ENCODE results near the gene IL12RB1.

The IL12RB1 gene

DNA sequence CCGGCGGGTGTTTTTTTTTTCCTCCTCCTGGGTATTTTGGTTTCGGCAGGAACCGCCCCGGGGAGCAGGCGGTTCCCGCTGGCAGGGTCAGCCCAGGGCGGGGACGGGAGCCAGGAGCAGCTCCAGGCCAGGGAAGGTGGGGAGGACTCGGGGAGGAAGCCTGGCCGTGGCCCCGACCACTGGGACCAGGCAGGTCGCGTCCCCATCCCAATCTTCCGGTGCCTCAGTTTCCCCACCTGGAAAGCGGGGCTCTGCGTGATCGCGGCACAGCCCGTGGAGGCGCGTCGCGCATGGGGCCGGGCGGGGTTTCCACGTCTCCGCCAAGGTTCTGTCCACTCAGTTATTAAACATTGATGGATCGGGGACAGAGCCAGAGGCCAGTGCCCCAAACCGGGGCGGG lies 34.8 kb downstream of the IL12RB1 start:
- Histone ChIP-seq H3K36me3 (ENCODE audit: insufficient read depth) (no peaks in the 10 kb centered on the region), H3K79me2 (ENCODE audit: insufficient read depth, low read depth) (no peaks in the 10 kb centered on the region), H3K9ac (no peak overlapping the region), H4K20me1 (ENCODE audit: insufficient read depth) (no peaks in the 10 kb centered on the region), H3K27me3 (ENCODE audit: insufficient read depth, low read depth) (no peaks in the 10 kb centered on the region), H3K4me2 (no peak overlapping the region), H3K27ac (no peak overlapping the region), H3K4me1 (ENCODE audit: low read depth, poor library complexity, severe bottlenecking) (no peaks in the 10 kb centered on the region), H2AFZ (ENCODE audit: low read depth) (no peak overlapping the region), H3K4me3 (IDR thresholded peaks at IDR 0.05; ENCODE audit: insufficient read depth, low read depth, low read length) (no peak overlapping the region)
- TF ChIP-seq, protein P1, sequence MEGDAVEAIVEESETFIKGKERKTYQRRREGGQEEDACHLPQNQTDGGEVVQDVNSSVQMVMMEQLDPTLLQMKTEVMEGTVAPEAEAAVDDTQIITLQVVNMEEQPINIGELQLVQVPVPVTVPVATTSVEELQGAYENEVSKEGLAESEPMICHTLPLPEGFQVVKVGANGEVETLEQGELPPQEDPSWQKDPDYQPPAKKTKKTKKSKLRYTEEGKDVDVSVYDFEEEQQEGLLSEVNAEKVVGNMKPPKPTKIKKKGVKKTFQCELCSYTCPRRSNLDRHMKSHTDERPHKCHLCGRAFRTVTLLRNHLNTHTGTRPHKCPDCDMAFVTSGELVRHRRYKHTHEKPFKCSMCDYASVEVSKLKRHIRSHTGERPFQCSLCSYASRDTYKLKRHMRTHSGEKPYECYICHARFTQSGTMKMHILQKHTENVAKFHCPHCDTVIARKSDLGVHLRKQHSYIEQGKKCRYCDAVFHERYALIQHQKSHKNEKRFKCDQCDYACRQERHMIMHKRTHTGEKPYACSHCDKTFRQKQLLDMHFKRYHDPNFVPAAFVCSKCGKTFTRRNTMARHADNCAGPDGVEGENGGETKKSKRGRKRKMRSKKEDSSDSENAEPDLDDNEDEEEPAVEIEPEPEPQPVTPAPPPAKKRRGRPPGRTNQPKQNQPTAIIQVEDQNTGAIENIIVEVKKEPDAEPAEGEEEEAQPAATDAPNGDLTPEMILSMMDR (conservative IDR thresholded peaks at IDR 0.05; ENCODE audit: low read depth, low read length) = no peak

DNA sequence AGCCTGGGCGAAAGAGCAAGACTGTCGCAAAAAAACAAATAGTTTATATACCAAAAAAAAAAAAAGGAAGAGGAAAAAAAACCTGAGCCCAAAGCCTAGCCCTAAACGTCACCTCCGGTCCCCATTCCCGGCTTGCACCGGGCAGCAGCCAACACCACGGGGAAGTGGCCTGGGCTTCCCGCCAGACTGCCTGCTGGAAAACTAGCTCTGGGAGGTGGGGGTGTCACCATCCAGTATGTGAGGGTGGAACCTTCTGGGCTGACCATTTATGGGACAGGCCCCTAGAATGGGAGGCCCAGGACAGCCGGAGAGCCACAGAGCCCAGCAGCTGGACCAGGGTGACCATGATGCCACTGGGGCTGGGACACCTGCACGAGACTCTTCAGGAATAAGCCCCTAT lies 37.3 kb downstream of the IL12RB1 start:
- TF ChIP-seq, protein P1 (conservative IDR thresholded peaks at IDR 0.05; ENCODE audit: low read depth, low read length) = no peak
- no peak overlapping the region for H2AFZ ChIP-seq (ENCODE audit: low read depth)
- no peaks in the 10 kb centered on the region for H3K36me3 ChIP-seq (ENCODE audit: insufficient read depth)
- no peaks in the 10 kb centered on the region for H3K27me3 ChIP-seq (ENCODE audit: insufficient read depth, low read depth)
- no peaks in the 10 kb centered on the region for H3K79me2 ChIP-seq (ENCODE audit: insufficient read depth, low read depth)
- no peak overlapping the region for H3K27ac ChIP-seq
- H4K20me1 ChIP-seq (ENCODE audit: insufficient read depth) = no peaks in the 10 kb centered on the region
- H3K4me1 ChIP-seq (ENCODE audit: low read depth, poor library complexity, severe bottlenecking) = peaks cover 21% of the 10 kb centered on the region
- H3K9ac ChIP-seq = no peak overlapping the region
- H3K4me2 ChIP-seq = no peak overlapping the region
- H3K4me3 ChIP-seq (IDR thresholded peaks at IDR 0.05; ENCODE audit: insufficient read depth, low read depth, low read length) = no peak overlapping the region

DNA sequence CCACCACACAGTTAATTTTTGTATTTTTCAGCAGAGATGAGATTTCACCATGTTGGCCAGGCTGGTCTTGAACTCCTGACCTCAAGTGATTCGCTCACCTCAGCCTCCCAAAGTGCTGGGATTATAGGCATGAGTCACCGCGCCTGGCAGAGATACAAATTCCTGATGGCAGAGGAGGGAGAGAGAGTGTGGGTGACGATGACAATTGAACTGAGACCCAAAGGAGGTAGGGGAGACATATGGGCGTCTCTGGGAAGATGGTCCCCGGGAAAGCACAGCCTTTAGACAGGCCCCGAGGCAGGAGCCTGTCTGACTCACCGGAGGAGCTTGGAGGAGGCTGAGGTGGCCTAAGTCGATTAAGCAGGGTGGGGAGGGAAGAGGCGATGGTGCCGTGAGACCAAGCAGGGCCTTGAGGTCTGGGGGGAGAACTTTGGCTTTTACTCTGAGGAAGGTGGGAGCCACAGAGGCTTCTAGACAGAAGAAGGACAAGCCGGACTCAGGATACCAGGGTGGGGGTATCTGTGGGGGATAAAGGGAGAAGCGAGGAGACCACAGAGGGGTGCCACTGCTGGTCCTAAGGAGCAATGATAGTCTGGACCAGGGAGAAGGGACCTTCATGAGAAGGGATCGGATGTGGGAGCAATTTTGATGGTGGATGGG lies 40.5 kb downstream of the IL12RB1 start:
- no peak overlapping the region for H3K4me3 ChIP-seq (IDR thresholded peaks at IDR 0.05; ENCODE audit: insufficient read depth, low read depth, low read length)
- no peaks in the 10 kb centered on the region for H3K36me3 ChIP-seq (ENCODE audit: insufficient read depth)
- H3K9ac ChIP-seq = no peak overlapping the region
- no peaks in the 10 kb centered on the region for H4K20me1 ChIP-seq (ENCODE audit: insufficient read depth)
- H3K27me3 ChIP-seq (ENCODE audit: insufficient read depth, low read depth) = no peaks in the 10 kb centered on the region
- H3K4me1 ChIP-seq (ENCODE audit: low read depth, poor library complexity, severe bottlenecking) = peaks cover 33% of the 10 kb centered on the region
- no peaks in the 10 kb centered on the region for H3K79me2 ChIP-seq (ENCODE audit: insufficient read depth, low read depth)
- H2AFZ ChIP-seq (ENCODE audit: low read depth) = no peak overlapping the region
- TF ChIP-seq, protein P1 (conservative IDR thresholded peaks at IDR 0.05; ENCODE audit: low read depth, low read length) = no peak
- peak overlapping the region; percentile 71; the same call in 1 of the 2 replicates for H3K4me2 ChIP-seq
- H3K27ac ChIP-seq = no peak overlapping the region

DNA sequence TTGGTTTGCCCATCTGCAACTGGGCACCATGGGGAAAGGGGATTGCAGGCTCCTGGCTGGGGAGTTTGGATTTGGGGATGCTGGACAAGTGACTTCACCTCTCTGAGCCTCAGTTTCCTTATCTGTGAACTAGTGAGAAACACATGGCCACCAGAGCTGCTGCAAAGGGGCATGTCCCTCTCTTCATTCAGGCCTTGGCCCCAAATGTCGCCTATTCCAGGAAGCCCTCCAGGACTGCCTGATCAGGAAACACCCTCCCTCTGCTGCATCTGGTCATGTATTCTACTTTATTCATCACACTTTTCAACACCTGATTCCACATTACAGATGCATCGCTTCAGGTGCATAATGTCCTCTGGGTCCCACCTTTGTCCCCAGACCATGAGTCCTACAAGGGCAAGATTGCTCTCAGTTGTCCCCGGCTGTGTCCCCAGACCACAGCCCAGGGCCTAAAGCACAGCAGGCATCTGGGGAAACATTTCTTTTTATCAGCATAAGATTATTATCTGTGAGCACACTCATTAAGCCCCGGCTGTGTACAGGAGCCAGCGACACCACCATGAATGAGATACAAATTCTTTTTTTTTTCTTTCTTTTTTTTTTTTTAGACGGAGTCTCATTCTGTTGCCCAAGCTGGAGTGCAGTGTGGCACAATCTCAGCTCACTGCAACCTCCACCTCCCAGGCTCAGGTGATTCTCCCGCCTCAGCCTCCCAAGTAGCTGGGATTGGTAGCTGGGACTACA lies 41.3 kb downstream of the IL12RB1 start:
- Histone ChIP-seq H3K27ac (peak overlapping the region; percentile 76), H3K9ac (no peak overlapping the region), H4K20me1 (ENCODE audit: insufficient read depth) (no peaks in the 10 kb centered on the region), H3K79me2 (ENCODE audit: insufficient read depth, low read depth) (no peaks in the 10 kb centered on the region), H3K4me2 (peak overlapping the region; percentile 71), H3K27me3 (ENCODE audit: insufficient read depth, low read depth) (no peaks in the 10 kb centered on the region), H3K36me3 (ENCODE audit: insufficient read depth) (no peaks in the 10 kb centered on the region), H3K4me3 (IDR thresholded peaks at IDR 0.05; ENCODE audit: insufficient read depth, low read depth, low read length) (no peak overlapping the region), H2AFZ (ENCODE audit: low read depth) (peak overlapping the region; percentile 61; the same call in 1 of the 2 replicates), H3K4me1 (ENCODE audit: low read depth, poor library complexity, severe bottlenecking) (peaks cover 33% of the 10 kb centered on the region)
- TF ChIP-seq, protein P1 (conservative IDR thresholded peaks at IDR 0.05; ENCODE audit: low read depth, low read length) = no peak

Measured in KMS-11 (cell line).